Endothelial cell of umbilical vein (primary cell): ENCODE measurements around the gene RHOF. TPM values are rescaled to one million over a fixed set of nuclear protein-coding genes. Genes with fewer than 3 reads are reported as not detected.

Experiments
- BruUV-seq: library from RNA; stranded (reverse); fragments of 400-500 nt; replicated peaks from 2 replicates; lab custom pipeline; 2021; lab: Mats Ljungman, UMichigan
- CTCF ChIA-PET: fragments of 300-600, 350-600 bp; sonication (Branson Sonifier 250); formaldehyde crosslinking; loops from one replicate; lab custom pipeline; 2021; ENCODE audit warnings: antibody characterized with exemption, inconsistent platforms; lab: Charles Lee
- POLR2A ChIA-PET: fragments of 300-600, 350-600 bp; sonication (Branson Sonifier 250); formaldehyde crosslinking; loops from one replicate; lab custom pipeline; 2021; ENCODE audit warnings: antibody characterized with exemption, inconsistent platforms; lab: Charles Lee
- DNase-seq: peaks from one replicate; pipeline ENCODE4 v3.0.0-alpha.2; 2011; ENCODE audit warnings: low read depth, low spot score
- FAIRE-seq: peaks from 2 replicates; lab custom pipeline; 2011; peaks lifted over from hg19 to GRCh38; lab: Jason Lieb, UNC
- H2AFZ ChIP-seq: 2 replicates; pipeline ENCODE4 v1.6.0; 2012; ENCODE audit warnings: low read depth, low read length, control low read depth, inconsistent platforms
- H3K27ac ChIP-seq: 2 replicates; pipeline ENCODE4 v1.5.1; 2011; ENCODE audit warnings: low read depth, mild to moderate bottlenecking, control low read depth, low read length, moderate library complexity; ENCODE audit not compliant: insufficient read depth
- H3K27me3 ChIP-seq, 2 experiments: 2 replicates each; pipeline versions ENCODE4 v1.6.0 to v1.6.1; 2011; ENCODE audit warnings: low read length in 2 of 2, mixed read lengths in 1 of 2; ENCODE audit not compliant: control insufficient read depth in 2 of 2, insufficient read depth in 2 of 2
- H3K36me3 ChIP-seq, 2 experiments: 2 replicates in 1 of 2; 3 replicates in 1 of 2; pipeline ENCODE4 v1.5.1; 2011; ENCODE audit warnings: low read length in 2 of 2, mild to moderate bottlenecking in 1 of 2, moderate library complexity in 1 of 2; ENCODE audit not compliant: control insufficient read depth in 2 of 2, insufficient read depth in 2 of 2; ENCODE audit errors: extremely low read depth in 1 of 2
- H3K4me1 ChIP-seq: 3 replicates; pipeline ENCODE4 v1.5.1; 2011; ENCODE audit warnings: mild to moderate bottlenecking, low read length; ENCODE audit not compliant: control insufficient read depth, insufficient read depth; ENCODE audit errors: extremely low read depth
- H3K4me2 ChIP-seq: 2 replicates; pipeline ENCODE4 v1.6.1; 2011; ENCODE audit warnings: low read length, control low read depth, mixed read lengths; ENCODE audit not compliant: insufficient read depth
- H3K4me3 ChIP-seq, 3 experiments: fragments of 200-600 bp in 1 of 3; sonication (generic), shearing (Covaris generic) in 1 of 3; replicated peaks in 1 of 3; 2 replicates each; pipeline ENCODE4 v1.5.1; 2011 to 2016; ENCODE audit warnings: control low read depth in 3 of 3, low read length in 3 of 3, mild to moderate bottlenecking in 2 of 3, inconsistent platforms in 1 of 3, low read depth in 1 of 3, moderate library complexity in 1 of 3; ENCODE audit not compliant: insufficient read depth in 1 of 3
- H3K79me2 ChIP-seq: 2 replicates; pipeline ENCODE4 v1.6.0; 2012; ENCODE audit warnings: low read length, inconsistent platforms; ENCODE audit not compliant: control insufficient read depth, insufficient read depth
- H3K9ac ChIP-seq: replicated peaks from 2 replicates; pipeline ENCODE3; 2011; ENCODE audit warnings: low read length, control low read depth; ENCODE audit not compliant: insufficient read depth; ENCODE audit errors: extremely low read depth
- H3K9me1 ChIP-seq: replicated peaks from 3 replicates; pipeline ENCODE4 v1.6.0; 2011; ENCODE audit warnings: mild to moderate bottlenecking, low read length; ENCODE audit not compliant: control insufficient read depth, insufficient read depth; ENCODE audit errors: extremely low read depth
- H3K9me3 ChIP-seq: replicated peaks from 2 replicates; pipeline ENCODE4 v1.5.1; 2012; ENCODE audit warnings: low read length, inconsistent platforms; ENCODE audit not compliant: control insufficient read depth, insufficient read depth
- H4K20me1 ChIP-seq: replicated peaks from 2 replicates; pipeline ENCODE3; 2011; ENCODE audit warnings: mild to moderate bottlenecking, low read length; ENCODE audit not compliant: control insufficient read depth, insufficient read depth; ENCODE audit errors: extremely low read depth
- CTCF ChIP-seq, 2 donors: IDR thresholded peaks; 1 replicate in 1 of 2; 2 replicates in 1 of 2; pipeline ENCODE4 v1.5.1; 2011; ENCODE audit warnings: low read length in 2 of 2, mild to moderate bottlenecking in 2 of 2, moderate library complexity in 2 of 2, control low read depth in 1 of 2, inconsistent platforms in 1 of 2, low read depth in 1 of 2; ENCODE audit not compliant: insufficient read depth in 1 of 2; ENCODE audit errors: extremely low read depth in 1 of 2
- EZH2 ChIP-seq: IDR thresholded peaks from 2 replicates; pipeline ENCODE4 v1.6.1; 2012; ENCODE audit warnings: borderline replicate concordance, low read depth, mild to moderate bottlenecking, moderate library complexity, low read length, inconsistent platforms; ENCODE audit not compliant: severe bottlenecking
- FOS ChIP-seq: IDR thresholded peaks from 2 replicates; pipeline ENCODE4 v1.6.1; 2011; ENCODE audit warnings: mild to moderate bottlenecking, low read length, moderate library complexity, borderline replicate concordance; ENCODE audit not compliant: insufficient read depth
- GATA2 ChIP-seq: IDR thresholded peaks from 2 replicates; pipeline ENCODE4 v1.7.0; 2011; ENCODE audit warnings: low read depth, mild to moderate bottlenecking, moderate library complexity, mixed read lengths, low read length; ENCODE audit not compliant: insufficient read length, insufficient read depth
- JUN ChIP-seq: IDR thresholded peaks from 2 replicates; pipeline ENCODE4 v1.6.1; 2011; ENCODE audit warnings: borderline replicate concordance, low read depth; ENCODE audit not compliant: insufficient read length, insufficient read depth
- MAX ChIP-seq: IDR thresholded peaks from 2 replicates; pipeline ENCODE4 v1.6.1; 2011; ENCODE audit not compliant: insufficient read depth, insufficient read length
- MYC ChIP-seq: IDR thresholded peaks from one replicate; pipeline ENCODE4 v1.6.1; 2011; ENCODE audit warnings: mild to moderate bottlenecking, low read depth, low read length
- POLR2A ChIP-seq: IDR thresholded peaks from 2 replicates; pipeline ENCODE4 v1.6.1; 2012; ENCODE audit warnings: low read depth, mild to moderate bottlenecking, control low read depth, low read length
- POLR2AphosphoS5 ChIP-seq: IDR thresholded peaks from 2 replicates; pipeline ENCODE4 v1.6.1; 2012; ENCODE audit warnings: low read depth, mild to moderate bottlenecking, control low read depth, low read length, moderate library complexity; ENCODE audit not compliant: insufficient read depth
- dilution Hi-C: fragments of 300-500 bp; cut with MboI; formaldehyde crosslinking; loops from one replicate; pipeline ENCODE4 v1.15.0; 2019; ENCODE audit warnings: low sequenced_read_pairs; ENCODE audit not compliant: extremely low pct_ligation_motif_present
- intact Hi-C: fragments of 100-400 bp; cut with micrococcal nuclease; formaldehyde crosslinking; loops from one replicate; pipeline ENCODE4 v1.10.0; 2022
- polyA plus RNA-seq, 4 experiments: library from polyadenylated mRNA; depleted of rRNA in 3 of 4; stranded (reverse) in 3 of 4; unstranded in 1 of 4; fragments of >200 nt; gene quantifications; 2 replicates each; pipeline versions ENCODE4 v1.2.1 to v1.2.3, GENCODE V29; 2011 to 2012; ENCODE audit warnings: missing spikeins in 1 of 4
- total RNA-seq: library from RNA; stranded (reverse); gene quantifications from 2 replicates; pipeline ENCODE4 v1.2.3, GENCODE V29; 2021

RHOF gene
- total and polyA plus RNA-seq, 2 donors (not counting 3 experiments of a cell fraction or from before 2014, with no cell fraction given) = 9.3 to 22.3 TPM

- no peaks in the 10 kb centered on the region for H3K4me1 ChIP-seq
- dilution Hi-C loops (no loop called here), intact Hi-C loops (loop anchor here (10.0 kb wide), 1 partner anchor 276 kb away; no protein-coding TSS in a partner anchor)
- no peak for FAIRE-seq
- no peak overlapping the region for H3K9ac ChIP-seq
- TF ChIP-seq EZH2 = no peak
- TF ChIP-seq POLR2A = no peak
- no peak for TF ChIP-seq MAX
- no peak for TF ChIP-seq CTCF (IDR thresholded peaks at IDR 0.05; ENCODE audit: extremely low read depth in 1 of 2, insufficient read depth in 1 of 2, low read depth in 1 of 2, low read length in 2 of 2)
- TF ChIP-seq MYC = no peak
- no peak for TF ChIP-seq JUN
- no peak for TF ChIP-seq FOS
- TF ChIP-seq POLR2AphosphoS5 = no peak
- no peak for TF ChIP-seq GATA2
- no peaks in the 10 kb centered on the region for H3K27me3 ChIP-seq
- H3K9me1 ChIP-seq = no peaks in the 10 kb centered on the region
- CTCF ChIA-PET = interaction anchor here (1.6 kb wide), 1 partner anchor 24 kb away, joined by 6 read pairs; no protein-coding TSS in a partner anchor
- no peak overlapping the region for H3K27ac ChIP-seq
- H3K36me3 ChIP-seq = no peaks in the 10 kb centered on the region
- POLR2A ChIA-PET = no interaction called here
- H3K79me2 ChIP-seq = no peaks in the 10 kb centered on the region
- no TSS peak for BruUV-seq
- no peaks in the 10 kb centered on the region for H4K20me1 ChIP-seq
- no peak overlapping the region for H3K4me2 ChIP-seq
- H3K4me3 ChIP-seq = no peak overlapping the region
- no peak for DNase-seq
- no peaks in the 10 kb centered on the region for H3K9me3 ChIP-seq
- H2AFZ ChIP-seq = no peak overlapping the region
Observed at GRCh38 chr12:121770388-121770787, 23.1 kb downstream of the RHOF start.
